BJ (cell line): Measurements from ENCODE around the gene NDUFAB1. TPM values are rescaled to one million over a fixed set of nuclear protein-coding genes. Genes with fewer than 3 reads are reported as not detected.

Source experiments
- CTCF ChIA-PET: fragments of 350-600 bp; formaldehyde crosslinking; extraction: SDS; loops from one replicate; lab custom pipeline; 2021; ENCODE audit warnings: antibody characterized with exemption, inconsistent platforms; lab: Yijun Ruan, JAX
- POLR2A ChIA-PET: fragments of 300-600 bp; sonication (Branson Sonifier 250); formaldehyde crosslinking; extraction: SDS; loops from one replicate; lab custom pipeline; 2021; ENCODE audit warnings: antibody characterized with exemption; lab: Charles Lee
- DNase-seq: peaks from one replicate; pipeline ENCODE4 v3.0.0-alpha.2; 2011; ENCODE audit warnings: low read depth
- H3K27me3 ChIP-seq: 2 replicates; pipeline ENCODE4 v1.6.0; 2011; ENCODE audit warnings: low read length; ENCODE audit not compliant: control insufficient read depth, insufficient read depth
- H3K36me3 ChIP-seq: 2 replicates; pipeline ENCODE4 v1.5.1; 2011; ENCODE audit warnings: low read length; ENCODE audit not compliant: control insufficient read depth, insufficient read depth
- H3K4me3 ChIP-seq: 2 replicates; pipeline ENCODE4 v1.5.1; 2011; ENCODE audit warnings: low read depth, mild to moderate bottlenecking, control low read depth, low read length
- CTCF ChIP-seq: IDR thresholded peaks from 2 replicates; pipeline ENCODE4 v1.5.1; 2011; ENCODE audit warnings: low read depth, mild to moderate bottlenecking, control low read depth, inconsistent platforms, low read length, moderate library complexity; ENCODE audit not compliant: insufficient read depth
- polyA plus RNA-seq: library from polyadenylated mRNA; depleted of rRNA; stranded (reverse); fragments of >200 nt; gene quantifications from 2 replicates; pipeline ENCODE4 v1.2.3, GENCODE V29; 2011

Gene NDUFAB1
- polyA plus RNA-seq, 1 experiment = 64.6 TPM

- Histone ChIP-seq H3K4me3 (no peak overlapping the region), H3K27me3 (no peaks in the 10 kb centered on the region), H3K36me3 (peaks cover 36% of the 10 kb centered on the region)
- TF ChIP-seq CTCF = no peak
- ChIA-PET POLR2A (no interaction called here), CTCF (no interaction called here)
- no peak for DNase-seq
Measured at GRCh38 chr16:23563186-23563585, 32.9 kb downstream of the NDUFAB1 start.

GRCh38 chr16:23562505-23562904, 33.6 kb downstream of the NDUFAB1 start:
- Histone ChIP-seq H3K4me3 (no peak overlapping the region), H3K36me3 (peaks cover 32% of the 10 kb centered on the region), H3K27me3 (no peaks in the 10 kb centered on the region)
- ChIA-PET POLR2A (no interaction called here), CTCF (no interaction called here)
- no peak for DNase-seq
- no peak for TF ChIP-seq CTCF

- ChIA-PET CTCF (no interaction called here), POLR2A (interaction anchor here (0.6 kb wide), 1 partner anchor 15 kb away, joined by 3 read pairs; no protein-coding TSS in a partner anchor)
- no peak for DNase-seq
- H3K27me3 ChIP-seq = no peaks in the 10 kb centered on the region
- H3K36me3 ChIP-seq = peaks cover 28% of the 10 kb centered on the region
- no peak overlapping the region for H3K4me3 ChIP-seq
- TF ChIP-seq CTCF = no peak
Measured at GRCh38 chr16:23561586-23561985, 34.5 kb downstream of the NDUFAB1 start.

- no peak for DNase-seq
- Histone ChIP-seq H3K4me3 (peak overlapping the region; percentile 53), H3K27me3 (no peaks in the 10 kb centered on the region), H3K36me3 (peaks cover 14% of the 10 kb centered on the region)
- POLR2A ChIA-PET = interaction anchor here (0.6 to 0.7 kb wide), 3 partner anchors 19 to 81 kb away, joined by 4 to 21 read pairs (median 14); no protein-coding TSS in a partner anchor
- CTCF ChIA-PET = interaction anchor here (0.7 to 2.0 kb wide), 10 partner anchors 11 to 77 kb away, joined by 3 to 10 read pairs (median 6); no protein-coding TSS in a partner anchor
- TF ChIP-seq CTCF = no peak
Measured at GRCh38 chr16:23557779-23558702, 38.1 kb downstream of the NDUFAB1 start.
